Measurements from ENCODE around the gene SHBG.

The SHBG gene

DNA sequence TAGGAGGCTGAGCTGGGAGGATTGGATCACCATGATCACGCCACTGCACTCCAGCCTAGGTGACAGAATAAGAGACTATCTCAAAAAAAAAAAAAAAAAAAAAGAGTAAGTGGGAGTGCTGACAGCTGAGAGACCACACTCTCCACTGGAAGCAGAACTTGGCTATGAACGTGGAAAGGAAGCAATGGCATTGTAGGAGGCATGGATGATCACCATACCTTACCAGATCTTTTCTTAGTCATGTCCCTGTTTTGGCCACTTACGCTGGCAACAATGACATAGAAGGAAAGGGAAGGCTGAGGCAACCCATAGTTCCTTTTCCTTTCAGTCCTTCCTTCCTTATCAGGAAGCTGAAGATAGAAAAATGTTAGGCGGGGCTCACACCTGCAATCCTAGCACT, 17.1 kb downstream of the SHBG start:
- no peak for DNase-seq (ENCODE audit: low spot score)

DNA sequence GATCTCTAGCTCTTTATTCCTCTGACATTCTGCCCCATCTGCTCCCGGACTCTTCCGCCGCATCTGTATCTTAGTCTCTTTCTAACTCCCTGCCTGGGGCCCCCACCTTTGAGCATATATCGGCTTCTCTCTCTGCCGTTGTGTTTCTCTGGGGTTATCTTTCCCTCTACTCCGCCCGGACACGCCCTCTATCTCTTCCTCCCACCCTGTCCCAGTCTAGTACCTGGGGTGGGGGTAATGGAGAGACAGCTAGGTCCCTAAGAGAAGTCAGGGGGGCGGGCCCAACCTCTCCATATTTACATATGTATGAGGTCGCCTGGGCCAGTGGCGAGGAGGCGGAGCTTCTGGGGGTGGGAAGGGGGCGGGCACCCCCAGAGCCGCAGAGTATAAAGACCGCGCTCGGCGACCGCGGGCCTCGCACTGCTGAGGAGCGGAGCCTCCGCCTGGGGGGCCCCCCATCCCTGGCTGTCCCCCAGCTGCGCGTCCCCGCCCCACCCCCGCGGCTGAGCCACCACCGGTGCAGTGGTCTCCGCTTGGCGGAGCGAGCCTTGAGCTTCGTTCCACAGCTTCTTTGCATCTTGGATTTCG, 20.7 kb downstream of the SHBG start, which contains the start of gene ATP1B2:
TSS of gene ATP1B2 (plus strand) at position 418 of the 588 bp plus-strand sequence. CDS start 593 bp downstream, outside the sequence.
- DNase-seq (ENCODE audit: low spot score), result peak; percentile 70

DNA sequence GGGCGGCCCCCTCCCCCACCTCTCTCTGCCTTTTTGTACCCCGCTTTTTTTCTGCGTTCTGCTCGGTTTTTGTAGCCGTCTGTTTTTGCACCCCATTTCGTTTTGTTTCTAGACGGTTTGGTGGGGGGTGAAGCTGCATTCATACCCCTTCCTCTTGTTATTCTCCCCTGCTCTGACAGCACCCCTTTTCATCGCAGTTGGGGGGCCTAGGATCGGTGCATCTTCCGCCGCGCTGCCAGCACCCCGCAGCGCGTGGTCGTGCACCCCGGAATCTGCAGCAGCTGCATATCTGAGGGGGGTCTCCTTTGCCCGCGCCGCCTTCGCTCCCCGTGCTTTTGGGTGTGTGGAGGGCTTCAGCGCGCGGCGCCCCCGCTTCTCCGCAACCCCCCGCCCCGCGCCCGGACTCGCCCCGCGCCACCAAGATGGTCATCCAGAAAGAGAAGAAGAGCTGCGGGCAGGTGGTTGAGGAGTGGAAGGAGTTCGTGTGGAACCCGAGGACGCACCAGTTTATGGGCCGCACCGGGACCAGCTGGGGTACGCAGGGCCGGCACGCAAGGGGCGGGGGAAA, 21.2 kb downstream of the SHBG start:
- no peak for DNase-seq (ENCODE audit: low spot score)

DNA sequence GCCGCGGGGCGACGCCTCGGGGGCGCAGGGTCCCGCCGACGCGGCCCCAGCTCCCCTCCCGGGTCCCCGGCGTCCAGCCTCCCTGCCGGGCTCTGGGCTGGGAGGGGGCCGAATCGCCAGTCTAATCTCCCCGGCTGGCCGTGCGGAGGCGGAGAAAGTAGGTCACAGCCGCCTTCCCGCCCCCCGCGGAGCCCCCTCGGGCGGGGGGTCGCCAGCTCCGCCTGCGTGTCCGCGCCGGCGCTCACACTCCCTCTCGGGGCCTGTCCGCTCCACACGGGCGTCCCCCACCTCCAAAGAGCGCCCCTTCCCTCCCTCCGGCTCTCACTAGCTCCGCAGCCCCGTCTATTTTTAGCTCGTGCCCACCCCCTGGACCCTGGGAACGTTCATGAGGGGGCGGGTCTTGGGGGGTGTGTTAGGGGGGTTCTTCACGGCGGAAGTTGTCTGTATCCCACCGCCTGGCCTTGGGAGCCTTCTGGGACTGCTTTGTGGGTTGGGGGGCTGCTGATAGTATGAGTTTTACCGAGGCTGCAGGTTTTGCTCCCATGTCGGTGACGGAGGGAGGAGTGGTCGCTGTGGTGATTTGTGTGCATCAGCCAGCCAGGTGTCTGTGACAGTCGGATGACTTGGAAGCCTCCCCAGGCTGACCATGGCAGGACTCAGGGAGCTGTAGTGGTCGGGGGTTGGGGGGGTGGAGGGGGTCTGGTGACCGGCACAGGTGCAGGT, 21.9 kb downstream of the SHBG start:
- DNase-seq (ENCODE audit: low spot score), result no peak

DNA sequence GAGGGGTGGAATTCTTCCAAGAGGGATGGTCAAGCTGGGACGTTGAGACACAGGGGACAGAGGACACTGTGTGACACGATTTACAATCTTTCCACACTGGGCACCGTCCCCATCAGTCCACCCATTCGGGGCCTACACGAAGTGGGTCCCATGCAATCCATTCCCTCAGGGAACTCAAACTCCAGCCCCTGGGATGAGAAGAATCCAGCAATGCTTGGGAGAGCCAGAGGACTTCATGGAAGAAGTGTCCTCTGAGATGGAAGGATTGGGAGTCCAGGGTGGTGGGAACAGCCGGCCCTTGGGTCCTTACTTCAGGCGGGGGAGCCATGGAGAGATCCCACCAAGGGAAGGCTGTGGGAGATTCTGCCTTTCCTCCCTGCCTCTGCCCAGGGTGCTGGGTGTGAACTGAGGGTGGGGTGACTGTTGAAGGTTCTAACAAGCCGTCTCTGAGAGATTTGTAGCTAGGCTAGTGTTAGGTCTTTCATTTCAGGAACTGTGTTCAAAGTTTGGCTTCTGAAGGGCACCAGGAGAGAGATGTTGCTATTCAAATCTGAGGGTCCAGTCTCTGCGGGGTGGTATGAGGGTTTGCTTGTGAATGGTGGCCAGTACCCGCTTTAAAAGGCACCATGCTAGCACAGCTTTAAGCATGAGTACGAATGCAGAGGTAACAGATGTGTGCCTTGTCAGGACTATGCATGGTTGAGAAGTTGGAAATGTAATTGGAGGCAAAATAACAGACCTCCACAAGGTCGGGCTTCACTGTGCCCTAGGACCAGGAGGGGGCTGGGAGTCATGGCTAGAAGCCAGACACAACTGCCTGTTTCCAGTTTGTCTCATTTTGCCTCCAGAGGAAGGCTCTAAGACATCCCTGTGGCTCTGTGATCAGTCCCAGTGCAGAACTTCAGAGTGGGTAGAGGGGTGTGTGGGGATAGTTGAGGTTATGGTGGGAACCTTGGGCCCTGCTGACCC, 22.7 kb downstream of the SHBG start:
- DNase-seq (ENCODE audit: low spot score), result no peak

DNA sequence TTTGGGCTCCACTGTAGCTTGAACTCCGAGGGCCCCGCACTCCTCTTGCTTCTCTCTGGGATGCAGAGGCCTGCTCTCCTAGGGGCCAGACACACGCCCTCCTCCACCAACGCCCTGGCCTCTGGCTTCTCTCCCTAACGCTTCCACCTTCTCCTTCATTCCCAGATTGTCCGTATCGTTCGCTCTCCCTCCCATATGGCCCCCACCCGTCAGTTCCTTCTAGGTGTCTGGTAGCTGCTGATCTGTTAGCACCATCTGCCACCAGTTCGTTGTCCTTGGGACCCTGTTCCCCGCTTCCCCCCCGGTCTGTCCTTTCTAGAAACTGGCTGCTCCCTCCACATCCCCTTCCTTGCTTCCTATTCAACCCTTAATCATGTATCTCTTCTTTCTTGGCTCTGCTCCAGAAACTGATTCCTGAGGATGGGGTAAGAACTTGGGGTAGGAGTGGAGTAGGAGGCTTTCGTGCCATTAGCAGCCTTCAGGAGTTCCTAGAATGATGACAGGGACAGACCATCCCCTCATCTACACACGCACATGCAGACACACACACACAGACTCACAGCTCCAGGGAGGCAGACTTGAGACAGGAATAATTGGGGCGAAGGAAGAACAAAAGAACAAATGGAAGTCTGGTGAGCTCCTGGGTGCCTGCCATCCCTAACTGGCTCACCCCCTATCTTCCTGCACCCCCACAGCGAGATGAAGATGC, 25.1 kb downstream of the SHBG start:
- no peak for DNase-seq (ENCODE audit: low spot score)

DNA sequence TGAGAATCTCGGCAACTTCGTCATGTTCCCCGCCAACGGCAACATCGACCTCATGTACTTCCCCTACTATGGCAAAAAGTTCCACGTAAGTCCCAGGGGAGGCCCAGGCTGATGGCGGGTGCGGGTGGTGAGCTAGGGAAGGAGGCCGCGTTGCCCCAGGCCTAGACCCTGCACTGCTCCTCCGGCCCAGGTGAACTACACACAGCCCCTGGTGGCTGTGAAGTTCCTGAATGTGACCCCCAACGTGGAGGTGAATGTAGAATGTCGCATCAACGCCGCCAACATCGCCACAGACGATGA, 25.6 kb downstream of the SHBG start:
- DNase-seq (ENCODE audit: low spot score), result no peak

DNA sequence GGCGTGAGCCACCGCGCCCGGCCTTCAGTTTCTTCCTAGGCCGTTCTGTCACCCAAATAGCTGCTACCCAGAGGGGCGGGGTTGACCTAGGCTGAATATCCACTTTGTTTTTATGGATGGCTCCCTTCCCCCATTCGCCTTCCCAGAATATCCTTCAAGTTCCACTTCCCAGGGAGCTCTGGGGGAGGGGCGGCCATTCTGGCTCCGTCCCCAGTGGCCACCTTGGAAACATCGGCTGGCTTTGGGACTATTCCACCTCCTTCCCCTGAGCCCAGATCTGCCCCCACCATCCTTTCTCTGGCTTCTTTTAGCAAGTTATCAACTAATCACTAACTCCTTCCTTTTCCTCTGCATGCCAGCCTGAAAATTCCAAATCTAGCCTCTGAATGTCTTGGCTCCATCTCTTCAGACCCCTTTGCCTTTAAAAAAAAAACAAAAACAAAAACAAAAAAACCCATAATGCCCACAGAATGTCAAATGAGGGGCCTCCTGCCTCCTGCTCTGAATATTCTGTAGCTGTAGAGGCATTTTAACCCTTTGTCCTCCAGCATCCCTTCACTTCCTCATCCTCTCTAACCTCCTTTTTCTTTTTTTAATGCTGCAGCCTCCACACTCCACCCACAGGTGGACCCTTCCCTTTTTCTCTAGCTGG, 27.1 kb downstream of the SHBG start:
- no peak for DNase-seq (ENCODE audit: low spot score)

DNA sequence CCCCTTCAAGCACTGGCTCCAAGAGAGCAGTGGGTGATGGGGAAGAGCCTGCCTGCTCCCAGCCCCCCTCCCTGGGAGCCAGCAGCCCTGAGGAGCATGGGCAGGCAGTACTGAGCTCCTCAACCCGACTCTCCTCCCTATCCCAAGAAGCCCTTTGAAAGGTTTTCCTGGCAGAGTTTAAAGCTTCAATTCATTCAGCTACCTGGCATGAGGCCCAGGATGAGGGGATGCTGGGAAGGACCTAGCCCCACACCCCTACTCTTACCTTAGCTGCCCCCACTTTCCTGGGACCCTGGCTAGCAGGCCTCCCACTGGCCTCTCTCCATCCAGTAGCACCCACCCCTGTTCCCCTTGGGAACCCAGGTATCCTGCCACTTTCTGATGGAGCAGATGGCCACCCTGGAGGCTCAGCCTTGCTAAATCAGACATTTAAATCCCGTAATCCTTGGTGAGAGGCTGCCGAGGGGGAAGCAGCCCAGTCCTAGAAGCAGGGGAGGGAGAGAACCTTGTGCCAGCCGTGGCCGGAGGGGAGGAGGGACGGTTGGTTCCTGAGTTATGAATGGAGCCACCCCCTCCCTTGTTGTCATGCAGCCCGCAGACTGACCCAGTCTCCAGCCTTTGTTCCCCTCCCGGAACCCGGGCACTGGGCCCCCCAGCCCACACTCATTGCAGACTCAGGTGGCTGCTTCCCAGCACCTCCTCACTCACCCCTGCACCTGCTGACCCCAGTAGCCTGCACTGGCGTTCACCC, 37.9 kb downstream of the SHBG start:
- DNase-seq (ENCODE audit: low spot score), result peak; percentile 7

DNA sequence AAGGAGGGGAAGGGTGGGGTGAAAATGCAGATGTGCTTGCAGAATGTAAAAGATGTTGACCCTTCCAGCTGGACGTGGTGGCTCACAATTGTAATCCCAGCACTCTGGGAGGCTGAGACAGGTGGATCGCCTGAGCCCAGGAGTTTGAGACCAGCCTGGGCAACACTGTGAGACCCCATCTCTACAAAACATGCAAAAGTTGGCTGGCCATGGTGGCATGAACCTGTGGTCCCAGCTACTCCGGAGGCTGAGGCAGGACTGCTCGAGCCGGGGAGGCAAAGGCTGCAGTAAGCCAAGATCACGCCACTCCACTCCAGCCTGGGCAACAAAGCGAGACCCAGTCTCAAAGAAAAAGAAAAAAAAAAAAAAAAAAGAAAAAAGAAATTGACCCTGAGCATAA, 38.5 kb downstream of the SHBG start:
- DNase-seq (ENCODE audit: low spot score), result no peak

DNA sequence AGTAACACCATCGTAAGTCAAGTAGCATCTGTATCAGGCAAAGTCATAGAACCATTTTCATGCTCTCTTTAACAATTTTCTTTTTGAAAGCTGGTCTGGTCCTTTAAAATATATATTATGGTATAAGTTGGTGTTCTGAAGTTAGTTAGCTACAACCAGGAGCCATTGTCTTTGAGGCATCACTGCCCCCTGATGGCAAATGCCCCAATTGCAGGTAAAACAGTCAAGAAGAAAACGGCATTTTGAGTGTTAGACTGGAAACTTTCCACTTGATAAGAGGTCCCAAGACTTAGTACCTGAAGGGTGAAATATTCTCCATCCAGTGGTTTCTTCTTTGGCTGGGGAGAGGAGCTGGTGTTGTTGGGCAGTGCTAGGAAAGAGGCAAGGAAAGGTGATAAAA, 43.3 kb downstream of the SHBG start:
- DNase-seq (ENCODE audit: low spot score), result no peak

DNA sequence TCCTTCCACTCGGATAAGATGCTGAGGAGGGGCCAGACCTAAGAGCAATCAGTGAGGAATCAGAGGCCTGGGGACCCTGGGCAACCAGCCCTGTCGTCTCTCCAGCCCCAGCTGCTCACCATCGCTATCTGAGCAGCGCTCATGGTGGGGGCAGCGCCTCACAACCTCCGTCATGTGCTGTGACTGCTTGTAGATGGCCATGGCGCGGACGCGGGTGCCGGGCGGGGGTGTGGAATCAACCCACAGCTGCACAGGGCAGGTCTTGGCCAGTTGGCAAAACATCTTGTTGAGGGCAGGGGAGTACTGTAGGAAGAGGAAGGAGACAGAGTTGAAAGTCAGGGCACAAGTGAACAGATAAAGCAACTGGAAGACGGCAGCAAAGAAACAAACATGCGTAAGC, 45.0 kb downstream of the SHBG start:
- peak; percentile 3 for DNase-seq (ENCODE audit: low spot score)

DNA sequence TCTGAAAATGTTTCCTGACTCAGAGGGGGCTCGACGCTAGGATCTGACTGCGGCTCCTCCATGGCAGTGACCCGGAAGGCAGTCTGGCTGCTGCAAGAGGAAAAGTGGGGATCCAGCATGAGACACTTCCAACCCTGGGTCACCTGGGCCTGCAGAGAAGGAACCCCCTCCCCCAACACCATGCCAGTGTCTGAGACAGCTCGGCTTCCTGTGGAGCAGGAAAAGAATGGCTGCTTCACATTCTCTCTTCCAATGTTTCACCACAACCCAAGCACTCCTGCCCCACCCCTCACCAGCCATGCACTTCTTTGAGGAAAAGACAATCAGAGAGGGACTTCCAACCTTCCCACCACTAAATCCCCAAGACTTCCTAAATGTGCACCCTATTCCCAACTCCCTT, 46.6 kb downstream of the SHBG start:
- DNase-seq (ENCODE audit: low spot score), result peak; percentile 5

DNA sequence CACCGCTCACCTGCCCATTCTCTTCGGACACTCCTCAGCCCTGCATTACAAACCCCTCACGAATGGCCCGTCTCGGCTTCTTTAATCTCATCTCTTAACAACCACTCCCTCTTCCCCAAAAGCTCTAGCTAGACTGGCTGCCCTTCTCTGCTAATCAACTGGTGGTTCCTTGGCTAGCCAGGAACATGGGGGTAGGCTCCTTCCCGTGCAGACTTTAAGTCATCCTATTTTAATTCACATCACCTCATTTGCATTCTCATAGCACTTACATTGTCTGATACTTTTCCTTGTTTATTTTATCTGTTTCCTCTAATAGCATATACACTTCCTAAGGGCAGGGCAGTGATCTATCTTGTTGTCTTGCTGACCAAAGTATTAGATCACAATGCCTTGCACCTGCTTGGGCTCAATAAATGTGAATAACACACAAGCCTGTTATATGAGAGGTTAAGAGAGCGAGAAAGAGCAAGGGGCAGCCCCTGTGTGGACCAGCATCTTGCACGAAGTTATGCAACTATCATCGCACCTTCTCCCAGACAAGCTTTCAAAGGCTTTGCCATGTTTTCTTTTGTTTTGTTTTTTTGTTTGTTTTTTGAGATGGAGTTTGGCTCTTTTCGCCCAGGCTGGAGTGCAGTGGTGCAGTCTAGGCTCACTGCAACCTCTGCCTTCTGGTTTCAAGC, 47.6 kb downstream of the SHBG start:
- DNase-seq (ENCODE audit: low spot score), result no peak
